Posterior cingulate gyrus (tissue), 11 donors: ENCODE results near the gene SNX8.
"Not testable (repeated sequence)": the region's sequence is repeated elsewhere in the genome, so short reads cannot be mapped to it uniquely, and the experiment has no call there.

ENCODE experiments used
- DNase-seq, 10 donors: peaks; one replicate each; pipeline versions ENCODE4 v3.0.0 to v3.0.0-alpha.2; 2020 to 2021; ENCODE audit warnings: mixed read lengths in 3 of 10
- intact Hi-C: fragments of 100-400 bp; cut with DNase I; formaldehyde crosslinking; loops from one replicate; pipeline ENCODE4 v1.15.1; 2023

The SNX8 gene

DNA sequence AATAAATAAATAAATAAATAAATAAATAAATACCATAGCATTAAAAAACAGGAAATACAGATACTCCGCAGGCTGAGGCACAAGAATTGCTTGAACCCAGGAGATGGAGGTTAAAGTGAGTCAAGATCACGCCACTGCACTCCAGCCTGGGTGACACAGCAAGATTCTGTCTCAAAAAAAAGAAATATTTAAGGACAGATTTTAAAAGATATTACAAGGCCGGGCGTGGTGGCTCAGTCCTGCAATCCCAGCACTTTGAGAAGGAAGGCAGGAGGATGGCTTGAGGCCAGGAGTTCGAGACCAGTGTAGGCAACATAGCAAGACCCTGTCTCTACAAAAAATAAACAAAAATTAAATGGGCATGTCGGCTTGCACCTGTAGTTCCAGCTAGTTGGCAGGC is 17.5 kb upstream of the SNX8 start:
- peak in 1 of 10 donors; percentile 30 for DNase-seq
- intact Hi-C loops = no loop called here

DNA sequence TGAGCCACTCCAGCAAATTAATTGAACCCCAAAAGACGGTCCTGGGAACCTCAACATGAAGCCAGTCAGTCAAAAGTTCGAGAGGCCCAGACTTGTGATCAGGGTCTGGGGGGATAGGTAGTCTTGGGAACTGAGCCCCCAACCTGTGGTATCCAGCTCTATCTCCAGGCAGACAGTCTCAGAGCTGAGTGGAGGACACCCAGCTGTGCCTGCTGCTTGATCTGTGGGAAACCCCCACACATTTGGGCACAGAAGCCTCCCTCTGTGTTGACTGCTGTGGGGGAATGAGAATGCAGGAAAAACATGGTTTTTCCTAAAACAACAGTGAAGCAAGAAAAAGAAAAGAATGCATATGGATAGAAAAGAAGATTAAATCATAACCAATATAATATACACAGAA is 16.3 kb upstream of the SNX8 start:
- intact Hi-C loops = no loop called here
- DNase-seq = no peak

DNA sequence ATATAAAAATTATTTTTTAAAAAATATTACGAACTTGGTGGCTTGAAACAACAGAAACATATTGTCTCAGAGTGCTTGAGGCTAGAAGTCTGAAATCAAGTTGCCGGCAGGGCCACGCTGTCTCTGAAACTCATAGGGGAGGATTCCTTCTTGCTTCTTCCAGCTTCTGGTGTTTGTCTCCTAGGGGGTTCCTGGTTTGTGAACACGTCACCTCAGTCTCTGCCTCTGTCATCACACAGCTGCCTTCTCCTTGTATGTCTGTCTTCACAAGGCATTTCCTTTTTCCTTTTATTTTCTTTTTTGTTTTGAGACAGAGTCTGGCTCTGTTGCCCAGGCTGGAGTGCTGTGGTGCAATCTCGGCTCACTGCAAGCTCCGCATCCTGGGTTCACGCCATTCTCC is 12.7 kb upstream of the SNX8 start:
- peak in 1 of 10 donors; percentile 10 for DNase-seq
- intact Hi-C loops = no loop called here

DNA sequence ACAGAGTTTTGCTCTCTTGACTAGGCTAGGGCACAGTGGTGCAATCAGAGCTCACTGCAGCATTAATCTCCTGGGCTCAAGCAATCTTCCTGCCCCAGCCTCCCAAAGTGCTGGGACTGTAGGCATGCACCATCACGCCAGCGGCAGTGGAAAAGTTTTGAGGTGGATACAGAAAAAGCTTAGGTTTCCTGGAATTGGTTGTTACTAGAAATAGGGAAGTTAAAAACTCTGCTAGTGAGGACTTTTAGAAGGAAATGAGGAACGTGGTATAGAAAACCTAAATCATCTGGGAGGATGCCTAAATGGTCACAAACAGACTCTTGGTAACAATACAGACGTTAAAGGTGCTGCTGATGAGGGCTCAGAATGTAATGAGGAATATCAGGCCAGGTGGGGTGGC is 10.9 kb upstream of the SNX8 start:
- peak in 1 of 10 donors; percentile 9 for DNase-seq
- intact Hi-C loops = no loop called here

DNA sequence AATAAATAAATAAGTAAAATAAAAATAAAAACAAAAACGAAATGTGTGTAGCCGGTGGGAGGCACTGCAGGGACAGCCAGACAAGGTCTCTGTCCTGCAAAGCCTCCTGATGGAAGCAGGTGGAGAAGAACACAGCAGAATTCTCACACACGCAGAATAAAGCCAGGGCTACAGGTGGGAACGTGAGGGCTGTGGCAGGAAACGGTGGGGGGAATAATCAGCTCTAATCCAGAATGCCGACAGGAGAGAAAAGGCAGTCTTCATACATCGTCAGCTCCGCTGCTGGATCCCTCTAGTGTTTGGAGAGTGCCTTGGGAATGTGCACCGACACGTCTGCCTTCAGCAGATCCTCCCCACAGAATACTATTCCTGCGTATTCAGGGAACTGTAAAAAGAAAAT is 6.8 kb upstream of the SNX8 start:
- intact Hi-C loops = no loop called here
- peak in 4 of 10 donors; percentile 17 to 72 (median 31) for DNase-seq

DNA sequence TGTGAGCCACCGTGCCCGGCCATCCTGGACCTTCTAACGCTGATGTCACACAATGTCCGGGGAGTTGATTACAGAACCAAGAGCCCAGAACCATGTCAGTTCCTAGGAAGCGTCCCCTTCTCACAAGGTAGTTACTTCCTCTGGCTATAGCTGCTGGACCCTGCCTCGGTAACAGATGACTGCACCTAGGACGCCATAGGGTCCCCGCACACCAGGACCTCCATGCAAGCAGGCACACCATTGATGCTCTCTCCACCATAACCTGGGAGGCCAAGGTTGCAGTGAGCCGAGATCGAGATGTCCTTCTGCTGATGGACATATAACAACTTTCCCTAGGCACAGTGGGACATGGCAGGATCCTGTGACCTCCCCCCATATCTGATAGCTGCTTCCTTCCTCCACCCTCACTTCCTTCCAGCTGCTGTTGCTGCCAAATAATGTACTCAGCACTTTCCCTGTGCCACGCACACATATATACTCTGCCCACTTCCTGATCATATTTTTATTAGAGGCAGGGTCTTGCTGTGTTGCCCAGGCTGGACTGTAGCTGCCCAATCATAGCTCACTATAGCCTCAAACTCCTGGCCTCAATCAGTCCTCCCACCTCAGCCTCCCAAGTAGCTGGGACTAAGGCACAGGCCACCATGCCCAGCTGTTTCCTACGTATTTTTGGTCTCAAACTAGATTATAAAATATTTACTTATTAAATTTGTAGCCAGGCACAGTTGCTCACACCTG is 3.5 kb upstream of the SNX8 start:
- DNase-seq = peak in 1 of 10 donors; percentile 50
- intact Hi-C loops = no loop called here

DNA sequence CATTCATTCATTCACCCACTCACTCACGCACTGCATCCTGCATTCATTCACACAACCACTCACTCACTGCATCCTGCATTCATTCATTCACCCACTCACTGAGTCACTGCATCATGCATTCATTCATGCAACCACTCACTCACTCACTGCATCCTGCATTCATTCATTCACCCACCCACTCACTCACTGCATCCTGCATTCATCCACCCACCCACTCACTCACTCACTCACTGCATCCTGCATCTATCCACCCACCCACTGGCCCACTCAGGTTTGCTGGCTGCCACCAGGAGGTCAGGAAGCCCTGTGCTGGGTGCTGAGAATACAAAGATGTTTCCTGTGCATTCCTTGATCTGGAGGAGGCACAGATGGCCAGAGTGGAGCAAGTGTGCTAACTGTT is 2.3 kb upstream of the SNX8 start:
- peak in 1 of 10 donors; percentile 18 for DNase-seq
- intact Hi-C loops = no loop called here

DNA sequence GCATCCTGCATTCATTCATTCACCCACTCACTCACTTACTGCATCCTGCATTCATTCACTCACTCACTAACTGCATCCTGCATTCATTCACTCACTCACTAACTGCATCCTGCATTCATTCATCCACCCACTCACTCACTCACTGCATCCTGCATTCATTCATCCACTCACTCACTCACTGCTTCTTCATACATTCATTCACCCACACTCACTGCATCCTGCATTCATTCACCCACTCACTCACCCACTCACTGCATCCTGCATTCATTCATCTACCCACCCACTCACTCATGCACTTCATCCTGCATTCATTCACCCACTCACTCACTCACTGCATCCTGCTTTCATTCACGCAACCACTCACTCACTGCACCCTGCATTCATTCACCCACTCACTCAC is 1.5 kb upstream of the SNX8 start:
- intact Hi-C loops = no loop called here
- DNase-seq = no peak

DNA sequence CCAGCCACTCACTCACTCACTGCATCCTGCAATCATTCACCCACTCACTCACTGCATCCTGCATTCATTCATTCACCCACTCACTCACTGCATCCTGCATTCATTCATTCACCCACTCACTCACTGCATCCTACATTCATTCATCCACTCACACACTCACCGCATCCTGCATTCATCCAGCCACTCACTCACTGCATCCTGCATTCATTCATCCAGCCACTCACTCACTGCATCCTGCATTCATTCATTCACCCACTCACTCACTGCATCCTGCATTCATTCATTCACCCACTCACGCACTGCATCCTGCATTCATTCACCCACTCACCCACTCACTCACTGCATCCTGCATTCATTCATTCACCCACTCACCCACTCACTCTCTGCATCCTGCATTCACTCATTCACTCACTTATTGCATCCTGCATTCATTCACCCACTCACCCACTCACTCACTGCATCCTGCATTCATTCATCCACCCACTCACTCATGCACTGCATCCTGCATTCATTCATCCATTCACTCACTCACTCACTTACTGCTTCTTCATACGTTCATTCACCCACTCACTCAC is 802 bp upstream of the SNX8 start:
- DNase-seq = not testable (repeated sequence)
- intact Hi-C loops = loop anchor here (5.0 kb wide), 1 partner anchor 73 kb away; the partner anchor contains the start of genes MRM2 and NUDT1

DNA sequence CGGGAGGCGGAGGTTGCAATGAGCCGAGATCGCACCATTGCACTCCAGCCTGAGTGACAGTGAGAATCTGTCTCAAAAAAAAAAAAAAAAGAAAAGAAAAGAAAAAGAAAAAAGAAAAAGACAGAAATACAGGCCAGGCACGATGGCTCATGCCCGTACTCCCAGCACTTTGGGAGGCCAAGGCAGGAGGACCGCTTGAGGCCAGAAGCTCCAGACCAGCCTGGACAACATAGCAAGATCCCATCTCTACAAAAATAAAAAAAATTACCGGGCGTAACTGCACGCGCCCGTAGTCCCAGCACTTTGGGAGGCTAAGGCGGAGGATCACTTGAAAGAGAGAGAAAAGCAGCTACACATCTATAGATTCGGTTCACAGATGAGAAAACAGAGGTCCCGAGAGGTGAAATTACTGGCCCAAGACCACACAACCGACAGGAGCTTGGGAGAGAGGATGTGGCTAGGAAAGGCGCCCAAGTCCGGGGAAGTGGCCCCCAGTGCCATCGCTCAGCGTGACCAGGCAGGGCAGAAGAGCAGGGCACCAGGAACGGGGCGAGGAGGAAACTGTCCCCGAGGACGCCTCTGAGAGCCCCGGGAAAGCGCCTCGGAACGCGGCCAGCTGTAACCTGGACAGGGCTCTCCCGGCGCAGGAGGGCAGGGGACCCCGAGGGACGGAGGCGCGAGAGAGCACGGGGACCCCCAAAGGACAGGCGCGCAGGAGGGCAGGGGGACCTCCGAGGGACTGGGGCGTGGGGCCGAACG is 612 bp downstream of the SNX8 start:
- intact Hi-C loops = loop anchor here (5.0 kb wide), 1 partner anchor 71 kb away; the partner anchor contains the start of genes MRM2 and NUDT1
- DNase-seq = peak in 3 of 10 donors; percentile 11 to 50 (median 18)

DNA sequence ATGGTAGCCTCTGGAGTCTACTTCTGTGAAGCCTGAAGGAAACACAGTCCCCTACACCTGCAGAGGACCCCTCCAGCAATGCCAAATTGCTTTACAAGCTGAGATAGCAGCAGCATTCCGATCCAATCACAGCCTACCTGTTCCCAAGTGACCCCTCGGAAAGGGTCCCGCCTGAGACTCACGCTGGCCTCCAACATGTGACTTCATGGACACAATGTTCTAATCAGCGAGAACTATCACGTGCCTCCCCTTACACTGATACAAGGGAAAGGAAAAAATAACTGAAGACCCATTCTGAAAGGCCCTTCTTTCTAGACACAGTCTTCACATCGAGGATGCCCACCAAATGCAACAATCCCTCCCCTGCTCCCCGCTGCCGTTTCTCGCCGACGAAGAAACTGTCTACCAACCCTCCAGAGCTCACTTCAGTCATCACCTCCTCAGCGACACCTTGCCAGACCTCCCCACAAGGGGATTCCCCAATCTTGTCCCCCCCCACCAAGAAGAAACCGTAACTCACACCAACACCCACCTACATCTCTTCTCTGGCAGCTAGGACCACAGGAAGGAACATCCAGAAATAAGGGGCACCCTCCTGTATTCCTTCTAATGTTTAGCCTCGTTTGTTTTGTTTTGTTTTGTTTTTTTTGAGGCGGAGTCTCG is 1.8 kb downstream of the SNX8 start:
- intact Hi-C loops = loop anchor here (5.0 kb wide), 1 partner anchor 70 kb away; the partner anchor contains the start of genes MRM2 and NUDT1
- peak in 2 of 10 donors; percentile 11 to 59 for DNase-seq

DNA sequence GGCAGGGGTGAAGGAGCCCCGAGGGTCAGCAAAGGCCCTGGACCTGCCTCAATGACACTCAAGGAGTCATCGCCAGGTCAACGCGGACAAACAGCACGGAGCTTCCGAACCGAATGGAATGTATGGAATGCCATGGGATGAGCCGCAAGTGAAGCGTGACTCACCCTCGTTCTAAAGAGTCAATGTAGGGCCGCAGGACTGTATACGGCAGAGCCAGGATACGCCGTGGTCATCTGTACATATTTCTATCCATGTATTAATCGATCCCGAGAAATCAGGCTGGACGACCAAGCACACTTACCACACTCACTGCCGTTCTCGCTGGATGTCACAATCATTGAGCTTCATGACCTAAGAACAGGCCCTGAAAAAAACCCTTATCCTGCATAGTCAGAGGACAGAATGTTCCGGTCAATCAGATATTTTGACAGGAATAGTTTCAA is 4.3 kb downstream of the SNX8 start:
- intact Hi-C loops = loop anchor here (5.0 kb wide), 1 partner anchor 68 kb away; the partner anchor contains the start of genes MRM2 and NUDT1
- DNase-seq = peak in 3 of 10 donors; percentile 16 to 45 (median 30)

DNA sequence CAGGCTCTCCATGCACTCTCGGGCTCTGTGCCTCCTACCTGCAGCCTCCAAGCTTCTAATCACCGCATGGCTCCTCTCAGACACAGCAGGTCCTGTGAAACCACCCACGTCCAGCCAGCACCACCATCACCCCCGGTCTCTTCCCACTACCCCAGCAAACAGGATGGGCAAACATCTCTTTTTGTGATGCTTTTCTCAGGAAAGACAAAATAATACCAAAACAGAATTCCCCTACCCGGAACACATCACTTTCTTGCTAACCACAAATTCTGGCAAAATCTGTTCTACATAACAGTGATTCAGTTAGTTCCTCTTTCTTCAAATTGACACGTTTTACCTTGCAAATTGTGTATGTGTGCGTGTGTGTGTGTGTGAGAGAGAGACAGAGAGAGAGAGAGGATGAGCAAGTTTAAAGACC is 6.5 kb downstream of the SNX8 start:
- intact Hi-C loops = no loop called here
- peak in 1 of 10 donors; percentile 2 for DNase-seq

DNA sequence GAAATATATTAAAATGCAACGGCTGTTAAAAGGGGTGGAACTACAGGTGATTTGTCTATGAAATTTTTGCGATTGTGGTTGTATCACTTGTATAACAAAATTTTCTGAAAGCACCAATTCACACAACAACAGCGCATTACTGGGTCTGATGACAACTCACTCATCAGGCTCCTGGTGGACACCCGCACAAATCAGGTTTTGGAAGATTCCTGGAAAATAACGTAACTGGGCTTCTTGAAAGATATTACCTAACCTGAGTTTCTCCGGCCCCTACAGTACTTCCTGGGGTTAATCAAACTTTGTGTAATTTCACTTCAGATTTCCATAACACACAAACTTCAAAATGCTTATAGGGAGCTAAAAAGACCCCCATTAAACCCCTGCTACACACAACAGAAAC is 7.6 kb downstream of the SNX8 start:
- DNase-seq = no peak
- intact Hi-C loops = no loop called here

DNA sequence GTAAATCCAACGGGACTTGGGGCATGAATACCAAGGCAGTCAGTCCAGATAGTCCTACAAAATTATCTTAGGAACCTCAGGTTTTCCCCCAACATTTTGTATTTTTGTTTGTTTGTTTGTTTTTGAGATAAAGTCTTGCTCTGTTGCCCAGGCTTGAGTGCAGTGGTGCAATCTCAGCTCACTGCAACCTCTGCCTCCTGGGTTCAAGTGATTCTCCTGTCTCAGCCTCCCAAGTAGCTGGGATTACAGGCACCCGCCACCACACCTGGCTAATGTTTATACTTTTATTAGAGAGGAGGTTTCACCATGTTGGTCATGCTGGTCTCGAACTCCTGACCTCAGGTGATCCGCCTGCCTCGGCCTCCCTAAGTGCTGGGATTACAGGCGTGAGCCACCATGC is 9.0 kb downstream of the SNX8 start:
- intact Hi-C loops = not testable (repeated sequence)
- peak in 2 of 10 donors; percentile 8 to 24 for DNase-seq

DNA sequence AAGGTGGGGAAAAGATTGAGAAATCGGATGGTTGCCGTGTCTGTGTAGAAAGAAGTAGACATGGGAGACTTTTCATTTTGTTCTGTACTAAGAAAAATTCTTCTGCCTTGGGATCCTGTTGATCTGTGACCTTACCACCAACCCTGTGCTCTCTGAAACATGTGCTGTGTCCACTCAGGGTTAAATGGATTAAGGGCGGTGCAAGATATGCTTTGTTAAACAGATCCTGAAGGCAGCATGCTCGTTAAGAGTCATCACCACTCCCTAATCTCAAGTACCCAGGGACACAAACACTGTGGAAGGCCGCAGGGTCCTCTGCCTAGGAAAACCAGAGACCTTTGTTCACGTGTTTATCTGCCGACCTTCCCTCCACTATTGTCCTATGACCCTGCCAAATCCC is 10.7 kb downstream of the SNX8 start:
- intact Hi-C loops = not testable (repeated sequence)
- peak in 1 of 10 donors; percentile 0 for DNase-seq

DNA sequence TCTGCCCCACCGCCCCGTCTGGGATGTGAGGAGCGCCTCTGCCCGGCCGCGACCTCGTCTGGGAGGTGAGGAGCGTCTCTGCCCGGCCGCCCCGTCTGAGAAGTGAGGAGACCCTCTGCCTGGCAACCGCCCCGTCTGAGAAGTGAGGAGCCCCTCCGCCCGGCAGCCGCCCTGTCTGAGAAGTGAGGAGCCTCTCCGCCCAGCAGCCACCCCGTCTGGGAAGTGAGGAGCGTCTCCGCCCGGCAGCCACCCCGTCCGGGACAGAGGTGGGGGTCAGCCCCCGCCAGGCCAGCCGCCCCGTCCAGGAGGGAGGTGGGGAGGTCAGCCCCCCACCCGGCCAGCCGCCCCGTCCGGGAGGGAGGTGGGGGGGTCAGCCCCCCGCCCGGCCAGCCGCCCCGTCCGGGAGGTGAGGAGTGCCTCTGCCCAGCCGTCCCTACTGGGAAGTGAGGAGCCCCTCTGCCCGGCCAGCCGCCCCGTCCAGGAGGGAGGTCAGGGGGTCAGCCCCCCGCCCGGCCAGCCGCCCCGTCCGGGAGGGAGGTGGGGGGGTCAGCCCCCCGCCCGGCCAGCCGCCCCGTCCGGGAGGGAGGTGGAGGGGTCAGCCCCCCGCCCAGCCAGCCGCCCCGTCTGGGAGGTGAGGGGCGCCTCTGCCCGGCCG is 11.4 kb downstream of the SNX8 start:
- DNase-seq = peak in 3 of 10 donors; percentile 39 to 72 (median 47)
- intact Hi-C loops = not testable (repeated sequence)

DNA sequence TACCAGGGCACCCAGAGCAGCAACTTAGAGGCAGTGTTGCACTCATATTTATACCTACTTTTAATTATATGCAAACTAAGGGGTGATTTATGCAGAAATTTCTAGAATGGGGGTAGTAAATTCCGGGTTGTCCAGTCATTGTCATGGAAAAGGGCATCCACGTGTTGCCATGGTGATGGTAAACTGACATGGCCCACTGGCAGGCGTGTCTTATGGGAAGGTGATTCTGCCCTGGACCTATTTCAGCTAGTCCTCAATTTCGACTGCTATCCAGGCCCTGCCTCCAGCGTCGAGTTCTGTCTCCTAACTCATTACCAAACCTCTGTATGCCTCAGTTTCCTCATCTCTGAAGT is 12.8 kb downstream of the SNX8 start:
- DNase-seq = peak in 1 of 10 donors; percentile 3
- intact Hi-C loops = no loop called here

DNA sequence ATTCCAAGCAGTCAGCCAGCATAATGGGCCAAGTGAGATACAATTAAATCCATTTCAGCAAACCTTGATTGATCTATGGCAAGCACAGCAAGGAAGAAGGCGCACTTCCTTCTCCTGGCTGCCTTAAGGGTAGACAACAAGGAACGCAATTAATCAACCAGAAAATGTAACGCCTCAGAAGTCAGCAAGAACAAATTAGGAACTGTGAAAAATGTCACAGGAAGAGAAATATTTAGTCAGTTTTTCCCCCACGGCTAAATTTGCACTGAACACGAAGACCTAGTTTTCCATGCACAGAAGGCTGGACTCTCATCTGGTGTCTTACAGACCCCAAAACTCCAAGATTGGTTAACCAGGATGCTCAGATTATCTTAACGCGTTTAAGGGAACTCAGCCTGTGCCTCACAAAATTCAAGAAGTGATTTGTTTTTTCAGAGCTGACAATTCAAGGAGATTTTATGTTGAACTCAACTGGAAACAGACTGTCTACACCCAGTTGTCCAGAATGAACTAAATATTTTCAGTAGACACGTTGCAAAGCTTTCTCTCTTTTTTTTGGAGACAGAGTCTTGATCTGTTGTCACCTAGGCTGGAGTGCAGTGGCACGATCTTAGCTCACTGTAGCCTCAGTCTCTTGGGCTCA is 14.2 kb downstream of the SNX8 start:
- intact Hi-C loops = no loop called here
- DNase-seq = peak in 3 of 10 donors; percentile 3 to 32 (median 27)
